Pancreas (tissue), 10 donors: ENCODE data around the gene CREBBP. TPM values are rescaled to one million over a fixed set of nuclear protein-coding genes. Genes with fewer than 3 reads are reported as not detected.

ENCODE experiments used
- ATAC-seq, 4 donors: fragments of 200-7000 bp; cut with Tn5 transposase; one replicate each; pipeline versions ENCODE4 v1.8.0 to v1.9.1; 2020; ENCODE audit warnings: mild to moderate bottlenecking in 4 of 4, moderate library complexity in 4 of 4
- DNase-seq, 6 donors: peaks; one replicate each; pipeline ENCODE4 v3.0.0-alpha.2; 2020
- FAIRE-seq: peaks from 2 replicates; lab custom pipeline; 2012; peaks lifted over from hg19 to GRCh38; lab: Jason Lieb, UNC
- H3K27ac ChIP-seq, 4 donors: fragments of 200-600 bp; sonication (generic); 1 replicate in 3 of 4; 2 replicates in 1 of 4; pipeline versions ENCODE4 v1.5.0 to v1.8.0; 2020
- H3K27me3 ChIP-seq, 4 donors: fragments of 200-600 bp; one replicate each; pipeline ENCODE4 v1.8.0; 2021
- H3K36me3 ChIP-seq, 3 donors: fragments of 200-600 bp; sonication (generic) in 1 of 3; one replicate each; pipeline versions ENCODE4 v1.5.0 to v1.8.0; 2020 to 2021
- H3K4me1 ChIP-seq, 3 donors: fragments of 200-600 bp; one replicate each; pipeline ENCODE4 v1.8.0; 2021
- H3K4me3 ChIP-seq, 4 donors: fragments of 200-600 bp; sonication (generic) in 2 of 4; one replicate each; pipeline versions ENCODE4 v1.5.0 to v1.8.0; 2020 to 2021
- H3K9me3 ChIP-seq, 4 donors: fragments of 200-600 bp; one replicate each; pipeline ENCODE4 v1.8.0; 2021
- CTCF ChIP-seq, 4 donors: fragments of 200-600 bp; sonication (generic) in 3 of 4; IDR thresholded peaks; one replicate each; pipeline versions ENCODE4 v1.5.0 to v1.8.0; 2021; ENCODE audit warnings: antibody characterized with exemption in 4 of 4
- WGBS, 2 donors: extraction: QIAGEN DNeasy Blood & Tissue Kit; methylation state at CpG; one replicate each; pipeline ENCODE4 v1.1.7; 2013; 5-methylcytosine and 5-hydroxymethylcytosine counted together
- intact Hi-C, 3 donors: fragments of 100-400 bp; cut with DNase I; formaldehyde crosslinking; loops; one replicate each; pipeline versions ENCODE4 v1.11.1 to v1.14.2; 2022
- polyA plus RNA-seq, 2 donors: library from polyadenylated mRNA; stranded (reverse); fragments of 200-250 nt; gene quantifications; one replicate each; pipeline ENCODE4 v1.2.3, GENCODE V29; 2013
- total RNA-seq, 6 donors: library from RNA; stranded (reverse); fragmentation: NEBNext Ultra II Directional in 4 of 6; extraction: Animal tissue kit (Norgen Biotek cat#: 25700) in 4 of 6; gene quantifications; one replicate each; pipeline versions ENCODE4 v1.2.1 to v1.2.4, GENCODE V29; 2021 to 2023
- donor health status: healthy with polysubstance abuse.
- donor health status: DM: no; HTN: no; CAD: no; lungs with moderate emphysema.
- donor health status: DM: no; HTN: no; CAD: no.
- donor health status: control.
- donor health status: control.
- donor health status: Bipolar disorder and iron deficiency.
- donor health status: DM: yes; HTN: yes; CAD: no.
- donor health status: DM: no; HTN: no; CAD: no.
- donor health status: DM: no; HTN: no; CAD: no.
- donor health status: DM: yes; HTN: yes; CAD: no.

The CREBBP gene
- total and polyA plus RNA-seq, 8 donors = 14.4 to 49.4 (median 30.2) TPM

- H3K36me3 ChIP-seq = peaks cover 0 to 25% (median 3%) of the 10 kb centered on the region in 3 donors
- H3K27ac ChIP-seq = no peak overlapping the region
- intact Hi-C loops = no loop called here
- no peak for TF ChIP-seq CTCF (IDR thresholded peaks at IDR 0.05)
- FAIRE-seq (no peak), DNase-seq (no peak), ATAC-seq (peak in 2 of 4 donors; percentile 10 to 25)
- no peaks in the 10 kb centered on the region for H3K27me3 ChIP-seq
- H3K4me3 ChIP-seq = no peak overlapping the region
- WGBS, 2 donors = 84 to 88% methylated on average over 10 of the region's 10 CpGs
- H3K9me3 ChIP-seq = no peaks in the 10 kb centered on the region
- H3K4me1 ChIP-seq = no peaks in the 10 kb centered on the region
Measured at GRCh38 chr16:3787924-3788661, 92.4 kb downstream of the CREBBP start.

- H3K36me3 ChIP-seq = peaks cover 0 to 7% (median 2%) of the 10 kb centered on the region in 3 donors
- no peak overlapping the region for H3K4me3 ChIP-seq
- intact Hi-C loops = no loop called here
- DNase-seq = no peak
- H3K27ac ChIP-seq = no peak overlapping the region
- FAIRE-seq = no peak
- H3K9me3 ChIP-seq = no peaks in the 10 kb centered on the region
- no peaks in the 10 kb centered on the region for H3K4me1 ChIP-seq
- 90 to 97% methylated on average over 12 of the region's 12 CpGs for WGBS, 2 donors
- TF ChIP-seq CTCF (IDR thresholded peaks at IDR 0.05) = no peak
- ATAC-seq = no peak
- H3K27me3 ChIP-seq = no peaks in the 10 kb centered on the region
Measured at GRCh38 chr16:3785413-3785812, 95.1 kb downstream of the CREBBP start.

DNA sequence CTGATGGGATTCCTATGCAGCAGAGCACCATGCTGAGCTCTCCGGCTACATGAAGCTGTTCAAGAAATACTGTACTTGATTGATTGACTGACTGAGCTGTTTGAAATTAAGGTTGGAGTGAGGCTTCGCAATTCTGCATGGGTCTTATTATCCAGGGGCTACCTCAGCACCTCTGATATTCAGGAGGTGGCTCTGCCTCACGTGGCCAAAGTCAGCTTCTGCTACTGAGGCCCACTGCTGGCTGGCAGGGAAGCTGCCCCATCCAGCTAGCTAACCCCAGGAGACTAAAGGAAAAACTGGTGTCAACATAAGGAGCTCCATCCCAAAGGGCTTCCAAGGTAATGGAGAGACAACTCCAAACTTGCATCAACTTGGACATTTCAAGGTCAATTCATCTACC lies 97.0 kb downstream of the CREBBP start:
- no peak for FAIRE-seq
- H3K4me1 ChIP-seq = no peaks in the 10 kb centered on the region
- intact Hi-C loops = no loop called here
- no peak for TF ChIP-seq CTCF (IDR thresholded peaks at IDR 0.05)
- H3K9me3 ChIP-seq = no peaks in the 10 kb centered on the region
- ATAC-seq = no peak
- no peak for DNase-seq
- peaks cover 0 to 7% (median 7%) of the 10 kb centered on the region in 3 donors for H3K36me3 ChIP-seq
- 88 to 89% methylated on average over 3 of the region's 3 CpGs for WGBS, 2 donors
- H3K27ac ChIP-seq = no peak overlapping the region
- H3K27me3 ChIP-seq = no peaks in the 10 kb centered on the region
- no peak overlapping the region for H3K4me3 ChIP-seq

- no peak for TF ChIP-seq CTCF (IDR thresholded peaks at IDR 0.05)
- H3K4me3 ChIP-seq = no peak overlapping the region
- DNase-seq (no peak), FAIRE-seq (no peak), ATAC-seq (no peak)
- WGBS, 2 donors = 88% methylated on average over 7 of the region's 7 CpGs
- no peaks in the 10 kb centered on the region for H3K9me3 ChIP-seq
- peaks cover 4 to 17% (median 7%) of the 10 kb centered on the region in 3 donors for H3K36me3 ChIP-seq
- H3K4me1 ChIP-seq = no peaks in the 10 kb centered on the region
- no peak overlapping the region for H3K27ac ChIP-seq
- intact Hi-C loops = no loop called here
- no peaks in the 10 kb centered on the region for H3K27me3 ChIP-seq
Measured at GRCh38 chr16:3782566-3782965, 97.9 kb downstream of the CREBBP start.

- H3K36me3 ChIP-seq = peaks cover 7 to 19% (median 8%) of the 10 kb centered on the region in 3 donors
- no peak overlapping the region for H3K4me3 ChIP-seq
- no peak for TF ChIP-seq CTCF (IDR thresholded peaks at IDR 0.05)
- ATAC-seq (no peak), DNase-seq (no peak), FAIRE-seq (no peak)
- peaks cover 0 to 2% (median 0%) of the 10 kb centered on the region in 3 donors for H3K4me1 ChIP-seq
- no peak overlapping the region for H3K27ac ChIP-seq
- no peaks in the 10 kb centered on the region for H3K27me3 ChIP-seq
- intact Hi-C loops = no loop called here
- 39 to 42% methylated on average over 4 of the region's 4 CpGs for WGBS, 2 donors
- no peaks in the 10 kb centered on the region for H3K9me3 ChIP-seq
Measured at GRCh38 chr16:3781421-3781820, 99.1 kb downstream of the CREBBP start.
